G401 (cell line): ENCODE measurements around the gene VKORC1. TPM values are rescaled to one million over a fixed set of nuclear protein-coding genes. Genes with fewer than 3 reads are reported as not detected.
"Not testable (repeated sequence)": the region's sequence is repeated elsewhere in the genome, so short reads cannot be mapped to it uniquely, and the experiment has no call there.

ENCODE experiments used
- DNase-seq: peaks from one replicate; pipeline ENCODE4 v3.0.0-alpha.2; 2015; ENCODE audit warnings: low spot score
- in situ Hi-C: cut with HindIII; loops from 2 replicates; pipeline ENCODE4 v1.10.0; 2016; ENCODE audit warnings: low sequenced_read_pairs, mixed read lengths
- total RNA-seq: library from RNA; depleted of rRNA; stranded (reverse); fragments of >200 nt; shearing (Covaris generic); gene quantifications from 2 replicates; pipeline ENCODE4 v1.2.3, GENCODE V29; 2014

The VKORC1 gene
- total RNA-seq, 1 experiment from 2014 or later: 121 TPM

DNA sequence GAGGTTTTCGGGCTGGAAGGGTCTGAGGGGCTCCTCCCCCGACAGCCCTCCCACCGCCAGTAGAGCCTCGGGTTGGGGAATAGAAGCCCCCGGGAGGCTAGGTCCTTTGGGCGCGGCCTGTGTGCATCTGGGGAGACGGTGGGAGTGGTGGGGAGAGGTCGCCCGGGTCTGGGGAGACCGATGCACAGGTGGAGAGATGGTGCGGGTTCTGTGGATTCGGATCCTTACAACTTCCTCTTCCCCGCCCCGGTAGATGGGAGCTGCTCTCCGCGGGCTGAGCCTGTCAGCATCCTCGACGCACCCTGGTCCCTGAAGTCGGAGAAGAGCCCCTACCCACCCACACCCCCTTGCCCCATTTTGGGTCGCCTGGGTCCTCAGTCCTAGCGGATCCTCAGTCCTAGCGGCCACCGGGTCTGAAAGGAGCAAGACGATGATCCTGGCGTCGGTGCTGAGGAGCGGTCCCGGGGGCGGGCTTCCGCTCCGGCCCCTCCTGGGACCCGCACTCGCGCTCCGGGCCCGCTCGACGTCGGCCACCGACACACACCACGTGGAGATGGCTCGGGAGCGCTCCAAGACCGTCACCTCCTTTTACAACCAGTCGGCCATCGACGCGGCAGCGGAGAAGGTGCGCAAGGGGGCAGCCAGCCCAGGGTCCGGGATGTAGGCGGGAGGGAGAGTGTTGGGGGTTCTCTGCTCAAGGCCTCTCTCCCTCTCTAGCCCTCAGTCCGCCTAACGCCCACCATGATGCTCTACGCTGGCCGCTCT is 14.4 kb upstream of the VKORC1 start:
- in situ Hi-C loops: no loop called here
- no peak for DNase-seq

DNA sequence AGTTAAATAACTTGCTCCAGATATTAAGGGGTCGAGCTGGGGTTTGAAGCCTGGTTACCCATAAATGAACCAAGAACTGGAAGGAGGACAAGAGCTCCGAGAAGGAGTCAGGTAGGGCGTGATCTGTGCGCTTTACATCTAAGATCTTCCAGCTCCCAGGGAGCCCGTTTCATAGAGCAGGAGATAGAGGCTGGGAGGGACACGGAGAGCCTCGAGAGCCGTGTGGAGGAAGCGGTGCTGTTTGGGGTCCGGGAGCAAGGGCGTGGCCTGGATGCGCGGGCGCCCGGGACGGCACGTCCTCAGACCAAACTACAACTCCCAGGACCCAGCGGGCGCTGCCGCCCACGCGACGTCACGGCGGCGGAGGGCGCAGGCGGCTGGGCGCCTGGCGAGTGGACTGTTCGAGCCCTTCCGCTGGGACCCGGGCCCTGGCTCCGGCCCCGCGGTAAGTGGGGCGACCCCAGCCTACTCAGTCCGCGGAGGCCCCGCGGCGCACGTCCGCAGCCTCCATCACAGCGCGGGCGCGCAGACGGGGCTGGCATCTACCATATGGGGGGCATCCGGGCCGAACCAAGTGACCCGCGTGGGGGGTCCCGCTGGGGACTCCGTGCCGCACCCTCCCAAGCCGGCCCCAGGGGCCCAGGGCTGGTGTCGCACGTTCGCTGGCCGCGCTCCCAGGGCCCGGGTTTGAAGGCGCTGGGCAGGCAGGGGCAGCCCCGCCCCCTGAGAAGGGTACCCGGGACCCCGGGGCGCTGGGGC is 13.6 kb upstream of the VKORC1 start, which contains the start of gene BCKDK:
BCKDK (plus strand) TSS at position 352 of the 759 bp plus-strand sequence. CDS start 838 bp downstream, outside the sequence.
- DNase-seq: peak; percentile 82
- in situ Hi-C loops: no loop called here

DNA sequence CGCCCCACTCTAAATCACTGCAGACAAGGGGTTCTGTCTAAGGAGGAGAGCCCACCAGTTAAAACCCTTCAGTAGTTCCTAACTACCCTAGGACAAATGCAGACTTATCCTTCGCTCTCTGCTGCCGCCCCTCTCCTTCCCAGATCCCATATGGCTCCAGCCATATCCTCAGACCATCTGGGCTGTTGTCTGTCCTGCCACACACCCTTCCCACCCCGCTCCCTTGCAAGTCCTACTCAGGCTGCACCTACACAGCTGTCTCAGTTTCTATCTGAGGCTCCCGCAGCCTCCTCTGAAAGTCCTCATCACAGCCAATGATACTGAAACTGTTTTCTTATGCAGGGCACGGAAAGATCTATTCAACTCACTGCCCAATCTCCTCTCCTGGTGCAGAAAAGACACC is 12.9 kb upstream of the VKORC1 start:
- DNase-seq: no peak
- in situ Hi-C loops: no loop called here

DNA sequence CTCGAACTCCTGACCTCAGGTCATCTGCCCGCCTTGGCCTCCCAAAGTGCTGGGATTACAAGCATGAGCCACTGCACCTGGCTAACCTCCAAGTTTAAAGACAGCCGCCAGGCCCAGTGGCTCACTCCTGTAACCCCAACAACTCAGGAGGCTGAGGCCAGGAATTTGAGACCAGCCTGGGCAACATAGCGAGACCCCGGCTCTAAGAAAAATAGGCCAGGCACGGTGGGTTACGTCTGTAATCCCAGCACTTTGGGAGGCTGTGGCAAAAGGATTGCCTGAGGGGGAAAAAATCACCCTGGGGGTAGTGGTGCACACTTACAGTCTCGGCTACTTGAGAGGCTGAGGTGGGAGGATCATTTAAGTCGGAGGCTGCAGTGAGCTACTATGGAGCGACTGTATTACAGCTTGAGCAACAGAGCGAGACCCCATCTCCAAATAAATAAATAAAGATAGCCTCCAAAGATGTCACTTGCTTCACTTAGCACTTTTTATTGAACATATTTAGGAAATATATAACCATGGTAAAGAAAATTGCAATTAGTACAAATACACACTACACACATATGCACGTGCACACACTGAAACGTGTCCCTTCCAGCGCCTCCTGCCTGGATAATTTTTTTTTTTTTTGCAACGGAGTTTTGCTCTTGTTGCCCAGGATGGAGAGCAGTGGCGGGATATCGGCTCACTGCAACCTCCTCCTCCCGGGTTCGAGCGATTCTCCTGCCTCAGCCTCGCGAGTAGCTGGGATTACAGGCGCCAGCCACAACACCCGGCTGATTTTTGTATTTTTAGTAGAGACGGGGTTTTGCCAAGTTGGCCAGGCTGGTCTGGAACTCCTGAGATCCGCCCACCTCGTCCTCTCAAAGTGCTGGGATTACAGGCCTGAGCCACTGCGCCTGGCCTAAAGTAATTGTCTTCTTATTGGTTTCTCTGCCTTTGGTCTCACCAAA is 12.2 kb upstream of the VKORC1 start:
- in situ Hi-C loops: no loop called here
- no peak for DNase-seq

DNA sequence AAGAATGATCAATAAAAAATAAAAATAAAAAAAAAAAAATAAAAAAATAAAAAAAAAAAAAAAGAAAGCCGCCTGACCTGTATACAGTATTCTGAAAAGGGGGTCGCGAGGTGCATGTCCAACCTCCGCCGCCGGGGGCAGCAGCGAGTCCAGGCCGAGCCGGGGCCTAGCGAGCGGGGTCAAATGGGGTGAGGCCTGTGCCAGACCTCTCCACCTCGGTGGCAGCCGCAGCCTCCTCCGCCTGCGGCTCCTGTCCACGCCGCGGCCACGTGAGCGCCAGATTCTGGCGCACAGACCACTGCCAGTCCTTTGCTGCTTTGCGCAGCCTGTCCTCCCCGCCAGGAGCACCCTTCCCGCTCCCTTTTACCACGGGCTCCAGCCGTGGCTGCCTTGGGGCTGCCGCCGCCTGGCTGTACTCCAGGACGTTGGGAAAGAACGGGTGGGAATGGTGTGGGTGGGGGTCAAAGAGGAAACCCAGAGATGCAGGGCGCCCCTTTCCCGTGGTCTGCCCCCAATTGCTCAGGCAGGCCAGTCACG is 11.1 kb upstream of the VKORC1 start:
- DNase-seq: peak; percentile 76
- in situ Hi-C loops: no loop called here

DNA sequence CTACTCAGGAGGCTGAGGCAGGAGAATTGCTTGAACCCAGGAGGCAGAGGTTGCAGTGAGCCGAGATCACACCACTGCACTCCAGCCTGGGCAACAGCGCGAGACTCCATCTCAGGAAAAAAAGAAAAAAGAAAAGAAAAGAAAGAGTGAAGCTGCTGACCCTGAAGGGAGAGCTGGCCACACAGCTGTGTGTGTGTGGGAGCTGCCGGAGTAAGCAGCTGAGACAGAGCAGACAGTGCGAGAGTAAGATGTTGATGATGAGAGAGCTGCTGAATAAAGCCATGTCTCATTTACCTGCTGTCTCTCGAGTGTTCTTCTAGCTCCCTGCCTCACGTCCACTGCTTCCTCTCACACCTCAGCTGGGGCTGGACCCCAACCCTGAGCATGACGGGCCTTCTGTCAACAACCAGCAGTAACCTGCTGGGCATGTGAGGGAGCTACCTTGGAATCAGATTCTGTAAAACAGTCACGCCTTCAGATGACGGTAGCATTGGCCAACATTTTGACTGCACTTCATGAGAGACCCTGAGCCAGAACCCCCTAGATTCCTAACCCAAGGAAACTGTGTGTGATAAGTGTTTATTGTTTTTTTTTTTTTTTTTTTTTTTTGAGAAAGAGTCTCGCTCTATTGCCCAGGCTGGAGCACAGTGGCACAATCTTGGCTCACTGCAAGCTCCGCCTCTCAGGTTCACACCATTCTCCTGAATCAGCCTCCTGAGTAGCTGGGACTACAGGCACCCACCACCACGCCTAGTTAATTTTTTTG is 6.5 kb upstream of the VKORC1 start:
- DNase-seq, in situ Hi-C loops: not testable (repeated sequence)

DNA sequence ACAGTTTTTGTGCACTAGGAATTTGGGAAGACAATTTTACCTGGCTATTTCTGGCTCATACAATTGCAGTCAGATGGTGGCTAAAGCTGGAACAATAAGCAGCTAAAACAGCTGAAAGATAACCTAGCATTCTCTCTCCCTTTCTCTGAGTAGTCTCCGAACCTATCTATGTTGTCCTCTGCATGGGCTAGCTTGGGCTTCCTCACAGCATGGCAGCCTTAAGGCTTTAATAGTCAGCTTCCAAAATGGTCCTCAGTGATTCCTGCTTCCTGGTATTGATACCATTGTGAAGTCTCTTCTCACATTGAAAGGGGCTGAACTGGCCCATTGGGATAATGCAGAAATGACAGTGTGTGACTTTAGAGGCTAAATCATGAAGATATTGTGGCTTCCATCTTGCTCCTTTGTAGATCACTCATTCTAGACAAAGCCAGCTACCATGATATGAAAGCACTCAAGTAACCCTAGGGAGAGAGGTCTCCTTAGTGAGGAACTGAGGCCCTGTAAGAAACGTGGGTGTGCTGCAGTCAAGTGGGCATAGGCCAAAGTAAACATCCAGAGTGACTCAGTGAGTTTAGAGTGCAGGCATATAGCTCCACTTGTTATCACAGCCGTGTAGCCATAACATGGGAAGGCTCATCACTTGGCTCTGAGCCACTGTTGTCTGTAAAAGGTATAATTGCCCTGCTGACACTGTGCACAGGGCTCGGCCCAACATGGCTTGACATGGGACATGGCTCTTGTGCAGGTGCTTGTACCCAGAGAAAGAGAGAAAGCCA is 5.5 kb upstream of the VKORC1 start:
- no peak for DNase-seq
- in situ Hi-C loops: no loop called here

DNA sequence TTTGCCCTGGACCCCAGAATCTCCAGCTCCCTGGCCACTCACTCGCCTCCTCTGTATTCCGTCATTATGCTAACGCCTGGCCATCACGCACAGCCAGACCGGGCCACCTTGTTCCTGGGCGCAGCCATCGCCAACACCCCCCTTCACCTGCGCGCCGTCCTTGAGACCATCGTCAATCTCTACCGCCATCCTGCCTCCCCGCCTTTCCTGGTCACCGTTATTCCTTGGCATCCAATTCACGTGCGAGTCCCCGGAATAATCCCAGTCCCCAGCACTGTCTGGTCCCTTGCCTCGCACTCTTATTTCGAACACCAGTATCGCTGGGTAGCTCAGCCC is 541 bp downstream of the VKORC1 start:
- peak; percentile 46 for DNase-seq

DNA sequence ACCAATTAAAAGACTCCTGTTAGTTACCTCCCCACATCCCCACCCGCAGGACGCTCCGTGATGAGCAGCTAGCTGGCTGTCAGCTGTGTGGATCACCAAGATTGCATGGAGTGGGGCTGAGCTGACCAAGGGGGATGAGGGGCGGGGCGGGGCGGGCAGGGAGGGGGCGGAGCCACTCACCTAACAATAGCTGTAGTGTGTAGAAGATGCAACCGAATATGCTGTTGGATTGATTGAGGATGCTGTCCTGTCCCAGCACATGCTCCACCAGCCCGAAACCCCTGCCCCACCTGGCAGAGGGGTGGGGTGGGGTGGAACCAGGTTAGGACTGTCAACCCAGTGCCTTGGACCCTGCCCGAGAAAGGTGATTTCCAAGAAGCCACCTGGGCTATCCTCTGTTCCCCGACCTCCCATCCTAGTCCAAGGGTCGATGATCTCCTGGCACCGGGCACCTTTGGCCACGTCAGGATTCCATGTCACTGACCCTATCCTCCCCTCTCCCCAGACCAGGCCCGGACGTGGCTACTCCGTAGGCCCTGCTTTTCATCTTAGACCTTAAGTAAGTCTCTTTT is 1.4 kb downstream of the VKORC1 start:
- peak; percentile 33 for DNase-seq
- in situ Hi-C loops: no loop called here

More for the DNA sequence above, 541 bp downstream of the VKORC1 start:
- in situ Hi-C loops: no loop called here

DNA sequence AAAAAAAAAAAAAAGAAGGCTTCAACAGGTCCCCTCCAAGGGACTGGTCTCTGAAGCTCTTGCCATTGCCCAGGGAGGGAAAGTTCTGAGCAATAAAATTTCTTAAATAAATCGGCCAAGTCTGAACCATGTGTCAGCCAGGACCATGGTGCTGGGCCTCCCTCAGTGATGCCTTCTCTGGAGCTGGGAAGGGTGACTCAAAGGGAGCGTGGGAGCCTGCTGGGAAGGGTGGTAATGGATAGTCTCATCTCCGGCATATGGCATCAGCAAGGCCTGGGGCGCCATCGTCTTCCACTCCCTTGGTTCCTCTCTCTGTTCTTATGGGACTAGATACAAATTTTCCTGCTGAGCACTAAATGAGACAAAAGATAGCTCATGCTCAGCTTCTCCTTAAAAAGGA is 2.3 kb downstream of the VKORC1 start:
- no peak for DNase-seq
- in situ Hi-C loops: no loop called here

DNA sequence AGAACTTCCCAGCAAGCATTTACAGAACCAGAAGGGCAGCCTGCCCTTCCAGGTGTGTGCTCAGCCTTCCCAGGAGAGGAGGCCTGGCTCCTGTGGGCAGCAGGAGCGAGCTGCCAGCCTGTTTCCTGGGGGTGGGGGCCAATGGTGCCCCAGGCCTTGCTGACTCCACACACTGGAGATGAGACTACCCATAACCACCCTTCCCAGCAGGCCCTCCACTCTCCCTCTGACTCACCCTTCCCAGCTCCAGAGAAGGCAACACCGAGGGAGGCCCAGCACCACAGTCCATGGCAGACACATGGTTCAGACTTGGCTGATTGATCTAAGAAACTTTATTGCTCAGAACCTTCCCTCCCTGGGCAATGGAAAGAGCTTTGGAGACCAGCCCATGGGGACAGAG is 4.1 kb downstream of the VKORC1 start:
- no peak for DNase-seq
- in situ Hi-C loops: no loop called here

DNA sequence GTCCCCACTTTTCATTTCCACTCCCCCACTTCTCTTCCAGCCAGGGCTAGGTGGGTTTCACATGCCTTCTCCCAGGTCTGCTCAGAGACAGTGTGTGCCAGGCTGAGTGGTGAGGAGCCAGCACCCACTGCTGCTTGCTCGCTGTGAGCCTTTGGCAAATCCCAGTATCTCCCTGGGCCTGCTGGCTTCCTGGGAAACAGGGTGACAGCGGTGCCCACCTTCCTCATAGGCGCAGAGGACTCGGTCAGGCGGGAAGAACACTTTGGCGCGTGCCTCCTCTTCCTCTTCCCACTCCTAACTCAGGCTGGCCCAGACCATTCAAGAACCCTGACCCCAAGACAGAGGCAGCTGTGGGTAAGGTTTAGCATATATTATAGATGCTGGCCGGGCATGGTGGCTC is 5.4 kb downstream of the VKORC1 start:
- no peak for DNase-seq
- in situ Hi-C loops: no loop called here

DNA sequence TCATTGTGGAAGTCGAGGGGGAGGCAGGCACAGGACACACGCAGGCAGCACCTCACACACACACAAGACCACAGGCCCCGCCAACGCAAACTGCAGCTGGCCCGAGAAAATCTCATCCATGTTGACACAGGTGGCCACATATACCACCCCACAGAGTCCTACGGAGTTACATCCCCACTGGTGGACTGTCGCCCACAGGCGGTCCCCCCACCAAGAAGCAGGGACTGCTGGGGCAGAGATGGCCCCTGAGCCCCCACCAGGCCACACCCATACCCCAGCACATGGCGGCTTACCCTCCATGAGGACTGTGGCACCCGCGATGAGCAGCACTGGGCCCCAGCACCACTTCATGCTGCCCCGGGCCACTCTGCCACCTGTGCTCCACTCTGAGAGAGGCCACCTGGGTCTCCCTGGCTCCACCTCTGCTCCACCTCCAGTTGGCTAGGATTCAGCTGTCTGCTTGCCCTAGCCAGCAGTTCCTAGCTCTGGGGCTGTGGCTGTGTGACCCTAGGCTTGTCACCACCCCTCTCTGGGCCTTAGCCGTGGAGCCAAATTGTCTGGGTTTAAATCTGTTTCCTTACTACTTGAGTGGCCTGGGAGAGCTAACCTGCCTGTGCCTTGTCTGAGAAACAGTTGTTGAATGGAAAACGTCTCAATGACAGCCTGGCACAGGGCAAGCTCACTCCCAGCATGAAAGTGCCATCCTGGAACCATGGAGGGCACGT is 6.0 kb downstream of the VKORC1 start, which contains the start of gene PRSS53:
PRSS53 (minus strand) TSS at position 485 of the 725 bp plus-strand sequence; CDS start at position 351, 134 bp downstream.
- no peak for DNase-seq

DNA sequence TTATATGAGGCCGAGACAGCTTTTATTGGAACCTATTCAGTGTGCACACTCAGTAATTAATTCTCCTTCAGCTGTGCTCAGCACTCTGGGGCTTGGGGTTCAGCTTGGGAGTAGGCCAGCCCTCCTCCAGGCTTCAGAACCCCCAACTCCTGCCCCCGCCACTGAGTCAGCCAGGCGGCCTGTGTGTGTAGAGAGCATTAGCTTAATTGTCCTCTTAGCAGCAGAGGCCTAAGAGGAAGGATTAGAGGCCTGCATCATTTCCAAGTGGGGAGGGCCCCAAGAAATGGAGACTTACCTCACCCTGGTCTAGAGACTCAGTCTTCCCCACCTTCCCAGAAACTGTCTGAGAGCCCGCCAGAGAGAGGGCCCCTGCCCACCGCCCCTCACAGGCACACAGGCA is 6.6 kb downstream of the VKORC1 start:
- in situ Hi-C loops: no loop called here
- DNase-seq: no peak

More for the DNA sequence above, 6.0 kb downstream of the VKORC1 start, which contains the start of gene PRSS53:
- in situ Hi-C loops: no loop called here

DNA sequence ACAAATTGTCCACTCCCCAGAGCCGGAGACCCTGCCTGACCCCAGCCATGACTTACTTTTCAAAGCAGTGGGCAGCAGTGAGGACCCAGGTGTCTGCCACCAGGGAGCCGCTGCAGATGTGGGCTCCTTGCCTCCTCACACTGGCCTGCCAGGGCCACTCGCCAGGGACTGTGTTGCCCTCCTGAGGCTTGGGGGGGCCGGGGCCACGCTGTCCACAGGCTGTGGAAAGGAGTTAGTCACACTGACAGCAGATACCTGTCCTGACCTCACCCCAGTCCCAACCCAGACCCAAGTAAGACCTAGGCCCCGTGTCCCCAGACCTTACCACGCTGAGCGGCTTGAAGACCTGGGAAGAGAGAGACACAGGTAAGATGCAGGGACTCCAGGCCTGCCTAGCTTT is 7.1 kb downstream of the VKORC1 start:
- in situ Hi-C loops: no loop called here
- no peak for DNase-seq

DNA sequence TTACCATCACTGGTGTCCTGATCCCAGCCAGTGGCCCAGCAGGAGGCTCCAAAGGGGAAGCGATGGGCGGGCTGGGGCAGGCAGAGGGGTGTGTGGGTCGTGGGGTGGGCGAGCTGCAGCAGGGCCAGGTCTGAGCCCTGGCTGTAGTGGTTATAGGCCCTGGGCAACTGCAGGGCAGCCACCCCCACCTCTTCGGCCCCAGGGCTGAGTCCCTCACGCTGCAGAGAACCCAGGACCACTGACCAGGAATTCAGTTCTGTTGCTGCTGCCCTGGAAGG is 8.0 kb downstream of the VKORC1 start:
- DNase-seq: no peak
- in situ Hi-C loops: no loop called here
